Measurements from ENCODE around the gene TENM4.

DNA sequence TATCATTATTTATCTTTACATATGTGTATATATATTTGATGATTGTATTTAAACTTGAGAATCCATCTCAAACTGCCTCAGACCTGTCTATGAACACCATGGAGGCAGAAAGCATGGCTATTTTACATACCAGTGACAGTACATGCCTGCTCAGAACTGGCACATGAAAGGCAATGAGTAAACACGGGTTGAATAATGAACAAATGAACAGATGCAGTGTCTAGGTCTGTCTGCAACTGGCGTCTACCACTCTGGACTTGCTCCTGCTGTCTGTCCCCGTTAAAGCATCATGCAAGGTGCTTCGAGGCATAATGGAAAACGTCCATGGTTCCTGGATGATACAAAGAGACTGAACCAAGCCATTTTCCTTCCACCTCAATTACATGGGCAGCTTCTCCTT lies 594.6 kb downstream of the TENM4 start:
- no peak for TF ChIP-seq EZH2phosphoT487 (IDR thresholded peaks at IDR 0.05)
- TF ChIP-seq, protein P1, sequence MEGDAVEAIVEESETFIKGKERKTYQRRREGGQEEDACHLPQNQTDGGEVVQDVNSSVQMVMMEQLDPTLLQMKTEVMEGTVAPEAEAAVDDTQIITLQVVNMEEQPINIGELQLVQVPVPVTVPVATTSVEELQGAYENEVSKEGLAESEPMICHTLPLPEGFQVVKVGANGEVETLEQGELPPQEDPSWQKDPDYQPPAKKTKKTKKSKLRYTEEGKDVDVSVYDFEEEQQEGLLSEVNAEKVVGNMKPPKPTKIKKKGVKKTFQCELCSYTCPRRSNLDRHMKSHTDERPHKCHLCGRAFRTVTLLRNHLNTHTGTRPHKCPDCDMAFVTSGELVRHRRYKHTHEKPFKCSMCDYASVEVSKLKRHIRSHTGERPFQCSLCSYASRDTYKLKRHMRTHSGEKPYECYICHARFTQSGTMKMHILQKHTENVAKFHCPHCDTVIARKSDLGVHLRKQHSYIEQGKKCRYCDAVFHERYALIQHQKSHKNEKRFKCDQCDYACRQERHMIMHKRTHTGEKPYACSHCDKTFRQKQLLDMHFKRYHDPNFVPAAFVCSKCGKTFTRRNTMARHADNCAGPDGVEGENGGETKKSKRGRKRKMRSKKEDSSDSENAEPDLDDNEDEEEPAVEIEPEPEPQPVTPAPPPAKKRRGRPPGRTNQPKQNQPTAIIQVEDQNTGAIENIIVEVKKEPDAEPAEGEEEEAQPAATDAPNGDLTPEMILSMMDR (IDR thresholded peaks at IDR 0.05): no peak

Data from neural progenitor cell (in vitro differentiated cells).